ENCODE results near the gene CGGBP1.

The CGGBP1 gene, protein sequence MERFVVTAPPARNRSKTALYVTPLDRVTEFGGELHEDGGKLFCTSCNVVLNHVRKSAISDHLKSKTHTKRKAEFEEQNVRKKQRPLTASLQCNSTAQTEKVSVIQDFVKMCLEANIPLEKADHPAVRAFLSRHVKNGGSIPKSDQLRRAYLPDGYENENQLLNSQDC

DNA sequence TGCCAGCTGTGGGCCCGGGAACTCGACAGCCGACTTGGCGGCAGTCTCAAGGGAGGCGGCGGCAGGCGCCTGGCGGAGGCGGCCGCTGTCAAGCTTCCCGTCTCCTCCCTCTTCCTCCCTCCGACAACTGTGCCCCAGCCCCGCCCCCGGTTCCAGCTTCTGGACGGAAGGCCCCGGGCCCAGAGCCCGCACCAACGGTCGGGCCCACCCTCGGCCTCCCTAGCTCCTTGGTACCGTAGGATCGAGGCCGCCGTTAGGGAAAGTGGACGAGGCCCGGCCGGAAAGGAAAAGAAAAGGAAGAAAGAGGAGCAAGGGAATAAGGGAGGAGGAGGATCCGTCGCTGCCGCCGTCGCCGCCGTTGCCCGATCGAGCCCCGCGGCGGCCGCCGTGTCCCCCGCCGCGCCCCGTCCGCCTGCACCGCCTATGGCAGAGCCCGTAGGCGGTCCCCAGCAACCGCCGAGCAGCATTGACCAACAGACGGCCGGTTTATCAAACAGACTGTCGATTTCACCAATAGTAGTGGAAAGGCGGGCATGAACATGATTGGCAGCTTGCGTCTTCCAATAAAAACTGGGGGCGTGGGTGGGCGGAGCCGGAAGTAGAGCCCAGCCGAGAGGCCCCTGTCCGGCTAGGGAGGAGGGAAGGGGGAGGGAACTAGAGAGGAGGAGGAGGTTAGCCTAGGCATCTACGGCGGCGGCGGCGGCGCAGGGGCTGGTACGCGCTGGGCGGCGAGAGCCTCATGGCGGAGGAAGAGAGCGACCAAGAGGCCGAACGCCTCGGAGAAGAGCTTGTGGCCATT lies at the start of gene CGGBP1, which contains the start of gene ZNF654:
Gene CGGBP1 (minus strand): TSS at position 425 of the 799 bp plus-strand sequence. CDS start 3,029 bp downstream, outside the sequence.
Gene ZNF654 (plus strand): TSS at position 675 of the 799 bp plus-strand sequence. CDS start 65 bp downstream, at position 740.
- DNase-seq, result peak; percentile 99

DNA sequence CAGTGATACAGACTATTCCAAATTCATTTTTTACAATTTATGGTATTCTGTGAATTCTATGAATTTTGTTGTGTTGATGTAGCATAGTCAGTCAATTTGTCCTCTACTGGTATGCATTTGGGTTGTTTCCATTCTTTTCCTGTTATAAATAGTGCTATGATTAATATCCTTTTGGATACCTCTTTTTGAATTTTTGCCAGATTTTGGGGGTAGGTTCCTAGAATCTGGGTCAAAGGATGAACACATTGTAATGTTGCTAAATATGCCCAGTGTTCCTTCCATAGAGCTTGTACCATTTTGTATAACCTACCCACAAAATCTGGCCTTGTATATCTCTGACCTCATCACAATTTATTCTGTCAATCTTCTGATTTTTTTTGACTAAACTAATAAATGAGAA lies 46.5 kb upstream of the CGGBP1 start:
- no peak for DNase-seq

DNA sequence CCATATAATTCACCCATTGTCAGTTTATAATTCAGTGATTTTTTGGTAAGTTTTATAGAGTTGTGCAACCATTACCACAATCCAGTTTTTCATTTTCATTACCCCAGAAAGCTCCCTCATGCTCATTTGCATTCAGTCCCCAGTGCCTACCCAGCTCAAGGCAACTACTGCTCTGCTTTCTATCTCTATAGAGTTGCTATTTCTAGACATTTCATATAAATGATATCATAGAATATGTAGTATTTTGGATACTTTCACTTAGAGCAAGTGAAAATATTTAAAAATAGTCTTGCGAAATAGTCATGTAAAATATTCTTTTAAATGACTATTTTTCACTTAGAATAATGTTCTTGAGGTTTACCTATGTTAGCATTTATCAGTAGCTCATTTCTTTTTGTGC lies 42.3 kb upstream of the CGGBP1 start:
- DNase-seq, result no peak

DNA sequence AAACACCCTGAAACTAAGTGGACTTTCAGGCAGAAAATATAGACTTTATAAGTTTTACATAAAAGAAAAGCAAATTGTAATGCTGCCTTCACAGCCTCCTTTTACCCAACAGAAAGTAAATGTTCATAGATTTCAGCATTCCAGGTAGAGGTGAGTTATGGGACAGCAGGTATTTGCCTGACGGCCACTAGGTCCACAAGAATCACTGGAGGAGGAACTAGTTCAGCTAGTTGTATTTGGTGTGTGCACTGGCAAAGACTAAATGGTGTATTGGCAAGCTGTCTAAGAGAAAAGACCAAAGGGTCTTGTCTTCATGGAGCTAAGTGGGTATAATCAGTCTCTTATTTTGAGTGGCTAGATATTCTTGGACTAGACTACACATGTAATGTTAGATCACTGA lies 34.5 kb upstream of the CGGBP1 start:
- no peak for DNase-seq

DNA sequence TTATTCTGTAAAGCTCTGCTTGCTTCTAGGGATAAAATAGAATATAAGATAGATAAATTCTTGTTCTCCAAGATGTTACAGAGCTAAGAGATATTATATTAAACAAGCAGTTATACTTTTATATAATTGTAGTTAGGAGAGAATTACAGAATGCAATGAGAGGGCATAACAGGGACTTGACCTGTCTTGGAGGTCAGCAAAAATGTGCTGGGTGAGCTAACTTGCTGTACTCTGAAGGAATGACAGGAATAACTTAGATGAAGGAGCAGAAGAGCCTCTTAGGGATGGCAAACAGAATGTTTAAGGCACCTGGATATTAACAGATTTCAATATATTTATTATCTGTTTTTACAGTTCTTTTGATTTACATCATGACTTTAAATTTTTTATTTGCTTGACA lies 33.5 kb upstream of the CGGBP1 start:
- DNase-seq, result no peak

DNA sequence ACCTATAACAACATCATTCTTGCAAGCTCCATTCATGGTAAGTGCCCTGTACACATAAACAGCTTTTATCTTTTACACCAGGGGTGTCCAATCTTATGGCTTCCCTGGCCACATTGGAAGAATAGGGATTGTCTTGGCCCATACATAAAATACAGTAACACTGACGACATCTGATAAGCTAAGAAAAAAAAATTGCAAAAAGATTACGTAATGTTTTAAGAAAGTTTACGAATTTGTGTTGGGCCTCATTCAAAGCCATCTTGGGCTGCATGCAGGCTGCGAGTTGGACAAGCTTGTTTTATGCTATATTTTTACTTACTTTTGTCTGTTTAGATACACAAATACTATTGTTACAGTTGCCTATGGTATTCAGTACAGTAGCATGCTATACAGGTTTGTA lies 31.9 kb upstream of the CGGBP1 start:
- no peak for DNase-seq

DNA sequence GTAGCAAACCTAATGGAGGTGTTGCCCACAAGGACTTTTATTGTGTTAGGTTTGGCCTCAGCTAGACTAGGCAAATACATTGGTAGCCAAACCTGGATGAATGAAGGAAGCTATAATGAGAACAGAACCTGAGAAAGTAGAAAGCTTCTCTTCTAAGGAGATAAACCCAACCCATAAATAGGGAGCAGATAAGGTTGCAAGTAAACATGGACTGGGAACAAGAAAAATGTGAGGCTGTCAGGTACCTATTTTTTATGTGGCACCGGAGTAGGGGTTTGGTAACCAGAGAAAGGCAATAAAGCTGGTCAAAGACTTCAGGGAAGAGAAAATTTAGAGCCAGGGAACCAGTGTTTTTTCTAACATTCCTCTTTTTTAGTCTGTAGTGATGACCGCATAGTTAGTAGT lies 25.3 kb upstream of the CGGBP1 start:
- no peak for DNase-seq

DNA sequence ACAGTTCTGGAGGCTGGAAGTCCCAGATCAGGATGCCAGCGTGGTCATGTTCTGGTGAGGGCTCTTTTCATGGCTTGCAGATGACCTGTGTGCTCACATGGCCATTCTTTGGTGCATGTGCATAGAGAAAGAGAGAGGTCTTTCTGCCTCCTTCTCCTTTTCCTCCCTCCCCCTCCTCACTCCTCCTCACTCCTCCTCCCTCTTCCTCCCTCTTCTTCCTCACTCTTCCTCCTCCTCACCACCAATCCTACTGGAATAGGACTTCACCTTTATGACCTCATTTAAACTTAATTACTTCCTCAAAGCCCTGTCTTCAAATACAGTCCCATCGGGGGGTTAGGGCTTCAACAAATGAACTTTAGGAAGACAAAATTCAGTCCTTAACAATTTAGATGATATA lies 24.0 kb upstream of the CGGBP1 start:
- DNase-seq, result no peak

DNA sequence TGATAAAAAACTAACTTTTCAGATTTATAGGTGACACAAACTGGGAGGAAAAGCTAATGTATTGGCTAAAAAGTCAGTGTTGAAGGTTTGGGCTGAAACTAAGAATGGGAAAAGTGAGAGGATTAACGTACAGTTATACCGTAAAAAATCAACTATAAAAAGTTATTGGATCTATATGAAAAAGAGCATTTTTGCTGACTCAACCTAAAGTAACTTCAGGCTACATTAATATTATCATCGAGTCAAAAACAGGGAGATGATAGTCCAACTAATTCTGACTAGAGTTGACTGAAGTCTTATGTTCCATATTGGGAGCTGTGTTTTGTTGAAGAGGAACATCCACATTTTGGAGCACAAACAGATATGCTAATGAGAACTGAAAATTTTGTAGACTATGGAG lies 20.1 kb upstream of the CGGBP1 start:
- no peak for DNase-seq

DNA sequence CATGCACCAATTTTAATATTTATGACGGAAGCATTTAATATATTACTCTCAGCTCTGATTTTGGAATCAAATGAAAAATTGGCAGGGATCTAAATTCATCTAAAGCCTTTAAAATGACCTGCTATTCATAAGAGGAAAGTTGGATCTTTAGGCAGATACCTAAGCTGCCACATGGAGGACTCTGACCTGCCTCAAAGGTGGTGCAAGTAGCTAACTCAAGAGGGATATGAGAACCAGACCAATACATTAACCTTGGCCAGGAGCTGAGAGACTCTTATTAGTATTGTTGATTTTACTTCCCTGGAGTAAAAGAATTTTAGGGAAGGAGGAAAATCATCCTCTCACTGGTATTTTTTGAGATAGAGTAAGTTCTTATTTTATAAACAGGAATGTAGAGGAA lies 17.9 kb upstream of the CGGBP1 start:
- no peak for DNase-seq

DNA sequence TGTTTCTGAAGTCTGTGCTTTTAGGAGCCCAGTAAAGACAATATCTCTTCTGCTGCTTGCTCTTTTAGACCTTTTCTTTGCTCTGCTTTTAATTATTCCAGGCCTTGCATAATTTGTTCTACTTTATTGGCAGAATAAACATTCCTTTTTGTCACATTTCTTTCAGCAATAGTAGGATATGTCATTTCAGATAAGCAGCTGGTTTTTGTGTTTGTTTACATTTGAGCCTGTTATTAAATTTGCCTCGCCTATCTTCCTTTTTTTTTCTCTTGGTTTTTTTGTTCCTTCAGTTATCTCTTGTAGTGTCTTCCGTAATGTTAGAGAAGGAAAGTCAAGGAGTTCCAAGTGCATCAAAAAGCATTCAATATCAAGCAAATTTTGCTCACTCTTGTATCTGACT lies 16.7 kb upstream of the CGGBP1 start:
- DNase-seq, result no peak

DNA sequence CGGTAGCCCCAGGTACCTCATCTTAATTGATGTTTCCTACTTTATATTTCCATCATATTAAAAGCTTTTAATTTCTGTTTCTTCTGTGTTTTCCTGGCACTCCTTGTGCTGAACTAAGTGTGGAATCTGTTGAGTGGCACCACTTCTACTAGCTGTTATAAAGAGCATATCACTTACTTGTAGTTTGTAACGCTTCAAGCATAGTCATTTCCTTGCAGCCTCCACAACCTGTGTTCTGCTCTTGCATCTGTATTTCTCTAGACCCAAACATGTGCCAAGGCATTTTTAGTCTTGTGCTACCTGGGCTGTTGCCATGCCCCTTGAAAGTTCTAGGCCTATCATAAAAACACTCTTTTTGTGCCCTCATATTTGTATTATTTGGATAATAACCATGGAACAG lies 16.3 kb upstream of the CGGBP1 start:
- no peak for DNase-seq

DNA sequence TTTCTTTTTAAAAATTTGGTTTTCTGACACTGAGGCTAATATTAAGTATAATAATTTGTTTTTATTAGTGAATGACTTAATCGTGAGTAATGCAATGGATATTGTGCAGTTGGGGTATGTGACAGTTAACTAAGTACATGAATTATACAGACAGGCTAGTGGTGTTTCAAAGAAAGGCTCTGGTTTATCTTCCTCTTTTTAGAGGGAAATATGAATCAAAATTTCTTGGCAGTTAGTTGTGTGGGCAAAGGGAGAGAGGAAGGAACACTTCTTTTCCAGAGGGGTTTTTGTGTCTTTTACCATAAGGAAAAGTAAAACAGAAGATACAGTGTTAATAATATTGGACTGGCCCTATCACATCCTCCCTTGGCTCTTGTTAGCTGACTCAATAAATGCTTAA lies 2.9 kb upstream of the CGGBP1 start:
- DNase-seq, result no peak

DNA sequence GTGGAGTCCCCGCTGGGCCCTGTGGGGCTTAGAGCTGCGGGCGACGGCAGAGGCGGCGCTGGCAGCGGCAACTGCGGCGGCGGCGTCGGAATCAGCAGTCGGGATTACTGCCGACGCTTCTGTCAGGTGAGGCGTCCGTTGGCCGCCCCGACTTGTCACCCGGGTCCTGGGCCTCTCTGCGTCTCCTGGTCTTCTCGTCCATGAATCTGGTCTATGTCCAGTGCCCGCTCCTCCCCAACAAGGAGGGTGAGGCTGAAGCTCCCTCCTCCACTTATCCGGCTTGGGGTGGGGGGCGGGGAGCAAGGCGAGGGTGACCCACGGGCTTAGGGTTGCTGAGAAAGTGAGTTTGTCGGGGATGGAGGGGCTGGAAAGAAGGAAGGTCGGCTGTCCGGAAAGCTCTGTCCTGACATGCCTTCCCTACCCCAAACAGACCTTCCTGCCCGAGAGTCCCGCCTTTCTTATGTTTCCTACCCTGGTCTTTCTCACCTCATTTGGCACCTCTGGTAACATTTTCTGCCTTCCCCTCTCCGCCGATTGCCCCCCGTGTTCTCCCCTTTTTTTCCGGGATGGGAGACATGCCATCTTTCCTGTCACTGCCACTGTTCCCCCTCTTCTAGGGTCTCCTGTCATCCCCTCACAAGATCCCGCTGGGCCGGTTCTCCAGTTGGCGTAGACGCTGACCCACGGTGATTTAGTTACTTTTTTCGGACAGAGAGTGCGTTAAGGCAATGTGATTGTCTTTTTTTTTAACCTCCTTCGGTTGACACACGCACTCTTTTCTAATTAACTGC lies 770 bp upstream of the CGGBP1 start:
- peak in 1 of 2 experiments; percentile 36 for DNase-seq

DNA sequence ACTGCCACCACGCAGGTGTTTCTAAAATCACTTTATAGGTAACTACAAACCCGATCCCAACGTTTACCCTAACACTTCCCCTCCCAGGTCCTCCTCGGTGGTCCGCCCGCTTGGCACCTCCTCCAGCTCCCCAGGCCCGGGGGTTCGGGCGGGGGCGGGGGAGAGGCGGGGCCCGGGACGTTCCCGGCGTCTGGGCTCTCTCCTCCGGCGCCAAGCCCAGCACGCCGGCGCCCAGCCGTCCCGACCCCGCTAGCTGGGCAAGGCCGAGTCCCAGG lies 562 bp downstream of the CGGBP1 start:
- no peak for DNase-seq

DNA sequence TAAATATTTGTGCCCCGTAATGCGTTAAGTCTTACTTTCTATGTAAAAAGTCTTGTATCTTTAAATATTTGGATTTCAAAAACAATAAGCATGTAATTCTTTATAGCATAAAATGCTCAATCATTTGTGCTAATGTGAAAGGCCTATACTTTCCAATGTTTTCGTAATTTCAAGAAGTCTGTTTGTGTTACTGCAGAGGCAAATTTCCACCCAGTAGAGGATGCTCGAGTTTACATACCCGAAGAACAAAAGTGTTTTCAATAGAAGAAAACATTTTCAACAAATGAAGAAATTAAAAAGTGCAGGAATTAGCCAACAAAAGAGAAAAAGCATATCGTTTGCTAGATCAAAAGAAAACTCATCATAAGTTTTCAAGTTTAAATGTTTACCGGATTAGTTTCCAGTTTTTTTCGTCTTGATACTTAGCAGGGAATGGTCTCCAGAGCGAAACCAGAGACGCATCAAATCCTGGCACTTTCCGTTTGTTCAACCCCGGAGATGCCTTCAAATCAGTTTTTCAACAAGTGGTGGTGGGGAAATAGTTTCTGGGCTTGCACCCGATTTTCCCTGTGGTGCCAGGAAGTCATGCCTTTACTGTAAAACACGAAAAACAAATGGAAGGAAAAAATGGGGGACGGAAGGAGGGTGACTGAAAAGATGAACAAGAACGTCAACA lies 1.0 kb downstream of the CGGBP1 start:
- DNase-seq, result no peak

DNA sequence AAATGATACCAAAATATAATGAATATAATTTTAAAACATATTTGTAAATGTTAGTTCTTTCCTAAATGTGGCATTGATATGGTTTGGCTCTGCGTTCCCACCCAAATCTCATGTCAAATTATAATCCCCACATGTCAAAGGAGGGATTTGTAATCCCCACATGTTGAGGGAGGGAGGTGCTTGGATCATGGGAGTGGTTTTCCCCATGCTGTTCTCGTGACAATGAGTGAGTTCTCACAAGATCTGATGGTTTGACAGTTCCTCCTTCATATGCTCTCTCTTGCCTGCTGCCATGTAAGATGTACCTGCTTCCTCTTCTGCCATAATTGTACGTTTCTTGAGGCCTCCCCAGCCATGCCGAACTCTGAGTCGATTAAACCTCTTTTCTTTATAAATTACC lies 12.0 kb downstream of the CGGBP1 start:
- DNase-seq, result no peak

DNA sequence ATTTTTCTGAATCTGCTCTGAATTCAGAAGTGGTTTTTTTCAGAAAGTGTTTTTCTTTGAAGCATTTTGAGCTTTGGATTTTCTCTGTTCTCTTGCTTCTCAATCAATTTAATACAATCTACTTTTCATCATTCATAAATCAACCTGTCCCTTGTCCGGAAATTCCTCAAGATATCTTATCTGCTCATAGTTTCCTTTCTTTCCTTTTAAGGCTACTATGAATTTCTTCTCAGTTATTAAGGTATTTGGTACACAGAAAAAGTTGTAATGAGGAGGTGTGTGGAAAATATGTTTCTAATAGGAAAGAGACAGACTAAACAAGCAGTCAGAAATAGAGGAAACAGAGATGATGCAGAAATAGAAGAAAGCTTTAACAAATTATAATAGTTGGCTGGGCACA lies 14.4 kb downstream of the CGGBP1 start:
- DNase-seq, result no peak

DNA sequence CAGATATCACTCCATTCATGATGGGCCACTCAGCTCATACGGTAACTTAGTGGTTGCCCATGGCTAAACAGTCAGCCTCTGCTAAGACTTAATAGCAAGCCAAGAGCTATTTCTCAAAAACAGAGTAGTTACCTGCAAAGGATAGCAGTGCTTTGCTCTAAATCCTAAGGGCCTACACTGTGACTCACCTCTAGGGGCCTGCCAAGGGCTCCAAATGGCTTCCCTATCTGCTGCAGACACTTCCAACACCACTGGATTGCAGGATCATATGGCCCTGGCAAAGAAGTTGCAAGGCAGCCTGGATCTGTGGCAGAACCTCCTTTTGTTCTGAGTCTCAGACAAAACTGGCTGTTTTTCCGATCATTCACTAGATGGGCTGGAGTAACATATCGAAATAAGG lies 17.8 kb downstream of the CGGBP1 start:
- DNase-seq, result no peak

DNA sequence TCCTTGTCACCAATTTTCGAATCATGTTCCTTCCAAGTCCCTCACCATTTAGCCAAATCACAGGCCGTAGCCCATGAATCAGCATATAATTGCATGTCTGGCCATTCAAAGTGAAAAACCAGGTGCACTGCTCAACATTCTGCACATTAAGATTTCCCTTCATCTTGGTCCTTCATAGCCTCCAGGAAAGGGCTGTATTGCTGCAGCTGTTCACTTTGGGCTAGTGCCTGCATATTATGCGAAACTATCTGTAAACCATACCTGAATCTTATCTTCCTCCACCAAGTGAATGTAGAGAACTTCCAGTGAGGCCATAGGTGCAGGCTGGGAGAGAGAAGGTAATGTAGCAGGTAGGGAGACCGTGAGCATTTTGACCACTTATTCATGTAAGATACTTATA lies 18.3 kb downstream of the CGGBP1 start:
- no peak for DNase-seq

DNA sequence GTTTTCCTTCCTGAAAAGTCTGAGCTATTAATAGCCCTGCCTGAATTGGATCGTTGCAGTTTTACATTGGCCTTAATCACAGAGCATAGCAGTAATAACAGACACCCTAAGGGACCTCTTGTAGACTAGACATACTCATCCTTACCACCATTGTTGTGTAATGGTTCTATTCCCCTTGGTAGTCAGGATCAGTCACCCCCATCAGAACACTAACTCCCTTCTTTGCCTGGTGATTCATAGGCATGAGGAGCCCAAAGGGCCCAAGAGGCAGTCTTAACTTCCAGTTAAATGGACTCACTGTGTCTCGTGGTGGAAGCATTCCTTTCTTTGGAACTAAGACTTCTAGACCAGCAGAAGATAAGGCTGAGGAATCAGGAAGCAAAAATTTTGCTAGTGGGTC lies 20.2 kb downstream of the CGGBP1 start:
- DNase-seq, result no peak

DNA sequence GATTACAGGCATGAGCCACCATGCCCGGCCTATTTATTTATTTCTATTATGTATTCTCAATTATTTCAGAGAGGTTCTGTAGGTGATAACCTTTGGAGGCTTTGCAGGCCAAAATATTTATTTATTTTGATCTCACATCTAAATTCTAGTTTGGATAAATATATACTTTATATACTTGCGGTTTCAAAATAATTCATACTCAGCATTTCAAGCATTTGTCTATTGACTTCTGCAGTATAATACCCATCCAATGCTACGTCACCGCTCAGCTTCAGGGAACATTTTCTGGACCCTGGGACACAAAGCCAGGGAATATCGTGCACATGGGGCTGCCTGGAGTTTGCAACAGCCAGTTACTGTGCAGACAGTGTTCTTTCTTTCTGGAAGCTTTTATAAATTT lies 22.6 kb downstream of the CGGBP1 start:
- no peak for DNase-seq

DNA sequence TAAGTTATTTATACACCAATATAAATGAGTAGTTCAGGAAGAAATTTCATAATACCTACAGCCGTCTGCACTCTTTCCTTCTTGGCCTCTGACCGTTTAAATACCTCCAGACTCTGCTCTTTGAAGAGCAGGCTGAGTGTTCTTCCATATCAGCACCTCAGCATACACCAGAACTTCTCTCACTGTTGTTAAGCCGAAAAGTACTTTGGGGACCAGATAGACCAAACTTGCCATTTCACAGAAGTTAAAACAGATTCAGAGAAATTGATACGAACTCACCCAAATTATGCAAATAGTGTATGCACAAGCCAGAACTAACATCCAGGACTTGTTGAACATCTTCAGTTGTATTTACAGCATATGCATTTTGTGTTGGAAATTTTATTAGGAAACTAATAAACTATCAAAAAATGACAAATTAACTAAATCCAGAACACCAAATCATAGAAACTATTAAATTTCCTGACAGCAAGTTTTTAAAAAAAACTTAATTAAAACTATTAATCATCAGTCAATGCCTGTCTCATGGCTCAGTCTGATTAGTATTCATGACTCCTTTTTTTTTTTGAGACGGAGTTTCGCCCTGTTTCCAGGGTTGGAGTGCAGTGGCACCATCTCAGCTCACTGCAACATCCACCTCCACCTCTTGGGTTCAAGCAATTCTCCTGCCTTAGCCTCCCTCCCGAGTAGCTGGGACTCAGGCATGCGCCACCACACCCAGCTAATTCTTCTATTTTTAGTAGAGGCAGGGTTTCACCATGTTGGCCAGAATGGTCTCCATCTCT lies 24.1 kb downstream of the CGGBP1 start:
- no peak for DNase-seq

All from activated T-cell treated with anti-CD3 and anti-CD28 coated beads, Interleukin-2, amount 50 U/mL, for 48 hours (primary cell).